ENCODE measurements around the gene SLC35C1.
A peak's percentile ranks its signal among the peaks of the same experiment; 100 is the strongest.
"Not testable (repeated sequence)": the region's sequence is repeated elsewhere in the genome, so short reads cannot be mapped to it uniquely, and the experiment has no call there.

SLC35C1 gene

DNA sequence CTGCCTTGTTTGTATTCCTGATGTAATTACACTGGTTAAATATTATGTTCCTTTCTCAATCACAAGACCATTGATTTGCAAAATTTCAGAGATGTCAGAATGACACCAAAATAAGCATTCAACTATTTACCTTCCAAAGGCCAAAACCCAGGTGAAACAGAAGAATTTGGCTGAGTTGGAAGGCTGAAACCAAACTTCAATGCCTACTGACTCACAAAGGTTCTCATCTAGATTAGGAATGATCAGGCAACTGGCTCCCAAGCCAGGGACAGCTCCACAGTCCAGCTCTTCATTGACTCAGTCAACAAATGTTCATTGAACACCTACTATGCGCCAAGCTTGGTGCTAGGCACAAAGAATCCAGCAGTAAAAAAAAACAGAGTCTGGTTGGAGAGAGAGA lies 13.4 kb upstream of the SLC35C1 start:
- no peak for DNase-seq

DNA sequence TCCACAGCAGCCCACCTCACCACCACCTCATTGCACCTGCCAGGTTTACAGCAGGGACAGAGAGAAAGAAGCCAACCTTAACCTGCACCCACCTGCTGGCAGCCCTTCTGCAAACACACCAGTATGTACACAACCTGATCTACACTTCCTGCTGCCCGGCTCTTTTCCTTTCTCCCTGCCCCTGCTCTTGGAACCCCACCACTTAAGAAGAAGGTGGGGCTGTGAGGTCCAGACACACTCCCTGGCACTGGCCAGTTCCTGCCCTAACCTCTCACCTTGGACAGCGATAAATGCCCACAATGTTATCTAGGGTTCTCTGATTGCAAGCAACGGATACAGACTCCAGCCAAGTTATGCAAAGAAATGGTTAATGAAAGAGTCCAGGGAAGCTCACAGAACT lies 10.8 kb upstream of the SLC35C1 start:
- no peak for DNase-seq

DNA sequence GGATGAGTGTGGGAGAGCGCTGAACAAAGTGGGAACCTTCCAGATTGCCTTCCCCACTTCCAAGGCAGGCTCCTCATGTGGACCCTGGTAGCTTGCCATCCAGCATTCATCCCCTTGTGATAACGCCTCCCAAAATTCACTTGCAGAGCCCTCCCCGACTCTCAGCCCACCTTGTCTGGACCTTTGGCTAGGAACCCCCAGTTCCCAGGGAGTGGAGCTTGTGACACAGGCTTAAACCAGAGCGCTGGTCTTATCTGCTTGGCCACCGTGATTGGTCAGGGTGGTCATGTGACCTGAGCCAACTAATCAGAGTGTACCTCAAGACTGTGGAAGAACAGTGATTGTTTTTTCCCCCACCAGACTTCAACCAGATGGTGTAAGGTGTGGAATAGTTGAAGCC lies 9.6 kb upstream of the SLC35C1 start:
- DNase-seq = no peak

DNA sequence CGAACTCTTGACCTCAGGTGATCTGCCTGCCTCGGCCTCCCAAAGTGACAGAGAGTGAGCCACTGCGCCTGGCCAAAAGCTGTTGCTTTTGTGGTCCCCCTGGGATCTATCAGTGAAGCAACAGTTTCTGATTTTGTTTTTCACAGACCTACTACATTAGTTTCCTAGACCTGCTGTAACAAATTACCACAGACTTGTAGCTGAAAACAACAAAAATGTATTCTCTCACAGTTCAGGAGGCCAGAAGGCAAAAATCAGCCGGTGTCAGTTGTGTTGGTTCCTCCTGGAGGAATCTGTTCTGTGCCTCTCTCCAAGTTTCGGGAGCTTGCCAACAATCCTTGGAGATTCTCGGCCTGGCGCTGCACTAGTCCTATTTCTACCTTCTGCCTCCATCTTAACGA lies 8.5 kb upstream of the SLC35C1 start:
- no peak for DNase-seq

- no peak for DNase-seq
Observed at GRCh38 chr11:45798793-45799441, 6.0 kb upstream of the SLC35C1 start.

DNA sequence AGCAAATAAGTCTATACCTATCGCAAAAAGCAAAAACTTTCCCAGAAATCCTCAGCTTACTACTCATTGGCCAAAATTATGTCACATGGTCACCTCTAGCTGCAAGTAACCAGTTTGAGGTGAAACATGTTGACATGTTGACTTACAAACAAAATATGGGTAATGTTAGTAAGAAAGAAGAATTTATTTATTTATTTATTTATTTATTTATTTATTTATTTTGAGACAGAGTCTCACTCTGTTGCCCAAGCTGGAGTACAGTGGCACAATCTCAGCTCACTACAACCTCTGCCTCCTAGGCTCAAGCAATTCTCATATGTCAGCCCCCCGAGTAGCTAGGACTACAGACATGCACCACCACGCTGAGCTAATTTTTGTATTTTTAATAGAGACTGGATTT lies 5.4 kb upstream of the SLC35C1 start:
- no peak for DNase-seq

GRCh38 chr11:45800261-45800660 lies 4.7 kb upstream of the SLC35C1 start:
- DNase-seq = no peak

DNA sequence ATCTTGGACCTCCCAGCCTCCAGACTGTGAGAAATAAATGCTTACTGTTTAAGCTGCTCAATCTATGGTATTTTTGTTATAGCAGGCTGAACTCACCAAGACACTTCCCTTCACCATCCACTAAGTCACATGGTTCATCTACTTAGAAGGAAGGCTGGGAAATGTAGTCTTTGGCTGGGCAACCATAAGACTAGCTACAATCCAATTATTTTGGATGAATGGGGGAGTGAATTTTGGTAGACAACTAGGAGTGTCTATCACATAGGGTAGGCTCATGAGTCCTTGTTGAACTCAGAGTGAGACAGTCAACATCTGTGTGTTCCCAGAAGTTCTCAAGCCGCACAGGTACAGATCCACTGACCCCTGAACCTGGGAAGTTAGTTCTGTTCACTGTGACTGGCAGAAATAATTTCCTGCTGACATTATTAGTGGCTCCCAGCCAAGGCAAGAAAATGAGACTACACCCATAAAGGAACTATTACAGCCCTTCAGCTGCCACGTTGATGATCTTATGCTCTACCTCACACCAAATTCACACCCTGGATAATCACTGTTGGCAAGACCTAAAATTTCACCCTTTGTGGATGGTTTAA lies 3.1 kb upstream of the SLC35C1 start:
- DNase-seq = no peak

- DNase-seq = no peak
Observed at GRCh38 chr11:45802531-45803317, 2.2 kb upstream of the SLC35C1 start.

GRCh38 chr11:45803971-45804760 lies 783 bp upstream of the SLC35C1 start:
- DNase-seq = peak; percentile 88

GRCh38 chr11:45805305-45806071 lies 539 bp downstream of the SLC35C1 start:
- no peak for DNase-seq

DNA sequence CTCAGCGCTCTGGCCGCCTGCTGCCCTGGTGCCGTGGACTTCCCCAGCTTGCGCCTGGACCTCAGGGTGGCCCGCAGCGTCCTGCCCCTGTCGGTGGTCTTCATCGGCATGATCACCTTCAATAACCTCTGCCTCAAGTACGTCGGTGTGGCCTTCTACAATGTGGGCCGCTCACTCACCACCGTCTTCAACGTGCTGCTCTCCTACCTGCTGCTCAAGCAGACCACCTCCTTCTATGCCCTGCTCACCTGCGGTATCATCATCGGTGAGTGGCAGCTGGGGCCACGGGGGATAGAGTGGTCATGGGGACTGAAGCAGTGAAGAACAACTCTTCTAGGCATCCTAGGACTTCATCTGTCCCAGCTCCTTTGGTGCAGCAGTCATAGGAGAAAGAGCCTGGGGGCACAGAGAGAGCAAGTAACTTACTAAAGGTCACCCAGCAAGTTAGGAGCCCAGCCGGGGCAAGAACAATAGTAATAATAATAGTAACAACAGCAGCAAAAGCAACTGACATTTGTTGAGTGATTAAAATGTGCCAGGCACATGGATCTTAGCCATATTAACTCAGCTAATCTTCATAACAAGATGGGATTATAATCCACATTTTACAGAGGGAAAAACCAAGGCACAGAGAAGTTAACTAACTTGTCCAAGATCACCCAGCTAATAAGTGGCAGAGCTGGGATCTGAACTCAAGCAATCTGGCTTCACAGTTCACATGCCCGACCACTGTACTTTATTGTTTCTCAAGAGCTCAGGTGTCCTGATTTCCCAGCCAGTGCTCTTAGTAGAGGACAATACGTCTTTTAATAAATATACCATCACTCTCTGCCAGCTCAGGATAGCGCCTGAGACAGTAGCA lies 1.4 kb downstream of the SLC35C1 start:
- DNase-seq = no peak

- DNase-seq = no peak
Observed at GRCh38 chr11:45806937-45807791, 2.2 kb downstream of the SLC35C1 start.

DNA sequence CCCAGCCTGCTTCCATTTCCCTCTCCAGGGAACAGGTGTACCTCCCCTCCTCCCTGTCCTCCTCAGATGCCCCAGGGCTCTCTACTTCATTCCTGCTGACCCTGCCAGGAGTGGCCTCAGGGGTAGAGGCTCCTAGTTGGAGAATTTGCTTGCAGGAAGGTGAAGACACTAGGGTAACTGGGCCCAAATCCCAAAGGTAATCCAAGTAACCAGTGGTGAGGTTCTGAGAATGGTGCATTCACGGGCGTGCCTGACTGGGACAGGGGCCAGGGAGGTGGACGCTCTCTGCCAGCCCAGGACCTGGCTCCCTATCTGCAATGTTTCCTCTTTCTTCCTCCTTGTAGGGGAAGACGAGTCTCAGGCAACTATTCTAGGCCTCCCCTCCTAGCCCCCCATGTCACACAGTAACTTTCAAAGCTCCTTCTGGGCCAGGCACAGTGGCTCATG lies 2.9 kb downstream of the SLC35C1 start:
- DNase-seq = no peak

- DNase-seq = not testable (repeated sequence)
Observed at GRCh38 chr11:45808427-45808826, 3.5 kb downstream of the SLC35C1 start.

DNA sequence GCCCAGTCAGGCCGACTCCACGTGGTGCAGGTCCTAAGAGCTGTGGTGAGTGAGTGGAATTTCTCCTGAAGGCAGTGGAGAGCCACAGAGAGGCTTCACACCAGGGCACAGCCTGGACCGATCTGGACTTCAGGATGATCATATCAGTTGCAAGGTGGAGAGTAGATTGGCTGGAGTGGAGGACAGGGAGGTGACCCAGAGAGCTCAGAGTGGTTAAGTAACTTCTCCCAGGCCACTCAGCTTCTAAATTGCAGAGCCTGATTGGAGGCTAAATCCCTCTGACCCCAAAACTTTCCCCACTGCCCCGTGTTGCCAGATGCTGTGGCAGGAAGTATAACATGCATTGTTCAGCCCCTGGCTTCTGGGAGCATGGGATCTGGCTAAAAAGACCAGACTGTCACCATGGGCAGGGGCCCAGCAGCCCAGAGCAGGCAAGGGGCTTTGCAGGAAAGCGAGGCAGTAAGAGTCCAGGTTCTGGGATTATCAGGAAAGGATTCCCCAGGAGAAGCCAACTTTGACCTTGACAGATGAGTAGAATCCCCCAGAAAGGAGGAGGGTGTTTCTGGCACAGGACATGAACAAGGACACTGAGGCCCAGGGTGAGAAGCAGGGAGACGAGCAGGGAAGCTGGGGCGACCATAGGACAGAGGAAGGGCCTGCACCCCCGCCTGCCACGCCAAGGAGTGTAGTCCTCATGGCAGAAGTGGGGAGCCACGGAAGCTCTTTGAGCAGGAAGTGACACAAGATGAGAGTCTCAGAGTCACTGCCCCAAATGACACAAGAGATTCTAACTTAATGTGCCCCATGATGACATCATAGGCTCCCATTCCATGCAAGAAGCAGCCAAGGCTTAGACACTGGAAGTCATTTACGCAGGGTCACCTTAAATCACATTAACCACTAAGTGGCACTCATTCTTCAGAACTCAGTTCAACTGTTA lies 4.8 kb downstream of the SLC35C1 start:
- DNase-seq = no peak

GRCh38 chr11:45810431-45811108 lies 5.6 kb downstream of the SLC35C1 start:
- DNase-seq = no peak

DNA sequence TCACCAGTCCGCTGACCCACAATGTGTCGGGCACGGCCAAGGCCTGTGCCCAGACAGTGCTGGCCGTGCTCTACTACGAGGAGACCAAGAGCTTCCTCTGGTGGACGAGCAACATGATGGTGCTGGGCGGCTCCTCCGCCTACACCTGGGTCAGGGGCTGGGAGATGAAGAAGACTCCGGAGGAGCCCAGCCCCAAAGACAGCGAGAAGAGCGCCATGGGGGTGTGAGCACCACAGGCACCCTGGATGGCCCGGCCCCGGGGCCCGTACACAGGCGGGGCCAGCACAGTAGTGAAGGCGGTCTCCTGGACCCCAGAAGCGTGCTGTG lies 6.1 kb downstream of the SLC35C1 start:
- DNase-seq = no peak

Data from activated effector memory CD4-positive, alpha-beta T cell treated with anti-CD3 and anti-CD28 coated beads, Interleukin-2, amount 50 U/mL, for 16 hours (primary cell).